Activated naive CD8-positive, alpha-beta T cell treated with anti-CD3 and anti-CD28 coated beads, Interleukin-2, amount 50 U/mL, for 24 hours (primary cell): ENCODE data around the gene SHTN1.

Source experiments
- ATAC-seq: fragments of 150-1000 bp; cut with Tn5 transposase; one replicate; pipeline ENCODE4 v1.10.0; 2021
- DNase-seq: peaks from one replicate; pipeline ENCODE4 v3.0.0; 2021
- H3K27ac Mint-ChIP-seq: one replicate; pipeline ENCODE4 v1.8.0; 2021; ENCODE audit warnings: mild to moderate bottlenecking, mixed read lengths
- H3K27me3 Mint-ChIP-seq: one replicate; pipeline ENCODE4 v1.8.0; 2021; ENCODE audit warnings: mixed read lengths
- H3K36me3 Mint-ChIP-seq: one replicate; pipeline ENCODE4 v1.8.0; 2021; ENCODE audit warnings: low read depth, mixed read lengths
- H3K4me1 Mint-ChIP-seq: one replicate; pipeline ENCODE4 v1.8.0; 2021; ENCODE audit warnings: mixed read lengths
- H3K4me3 Mint-ChIP-seq: one replicate; pipeline ENCODE4 v1.8.0; 2021; ENCODE audit warnings: mild to moderate bottlenecking, moderate library complexity, mixed read lengths
- H3K9me3 Mint-ChIP-seq: one replicate; pipeline ENCODE4 v1.8.0; 2021; ENCODE audit warnings: mixed read lengths

The SHTN1 gene

GRCh38 chr10:116994113-116994890, 10.7 kb downstream of the SHTN1 start:
- H3K36me3 Mint-ChIP-seq = no peaks in the 10 kb centered on the region
- DNase-seq (no peak), ATAC-seq (no peak)
- H3K4me3 Mint-ChIP-seq = no peak overlapping the region
- no peaks in the 10 kb centered on the region for H3K4me1 Mint-ChIP-seq
- no peak overlapping the region for H3K27ac Mint-ChIP-seq
- peaks cover 13% of the 10 kb centered on the region for H3K27me3 Mint-ChIP-seq
- no peaks in the 10 kb centered on the region for H3K9me3 Mint-ChIP-seq

- no peak overlapping the region for H3K4me3 Mint-ChIP-seq
- H3K4me1 Mint-ChIP-seq = no peaks in the 10 kb centered on the region
- no peaks in the 10 kb centered on the region for H3K9me3 Mint-ChIP-seq
- ATAC-seq = no peak
- H3K27me3 Mint-ChIP-seq = peaks cover 13% of the 10 kb centered on the region
- no peaks in the 10 kb centered on the region for H3K36me3 Mint-ChIP-seq
- no peak for DNase-seq
- no peak overlapping the region for H3K27ac Mint-ChIP-seq
Observed at GRCh38 chr10:116993610-116994009, 11.4 kb downstream of the SHTN1 start.

- no peak for ATAC-seq
- no peaks in the 10 kb centered on the region for H3K36me3 Mint-ChIP-seq
- H3K4me1 Mint-ChIP-seq = no peaks in the 10 kb centered on the region
- no peaks in the 10 kb centered on the region for H3K9me3 Mint-ChIP-seq
- peaks cover 13% of the 10 kb centered on the region for H3K27me3 Mint-ChIP-seq
- H3K4me3 Mint-ChIP-seq = no peak overlapping the region
- H3K27ac Mint-ChIP-seq = no peak overlapping the region
- DNase-seq = no peak
Observed at GRCh38 chr10:116992183-116992582, 12.8 kb downstream of the SHTN1 start.

GRCh38 chr10:116990276-116990800, 14.6 kb downstream of the SHTN1 start:
- H3K36me3 Mint-ChIP-seq = no peaks in the 10 kb centered on the region
- H3K27me3 Mint-ChIP-seq = peaks cover 4% of the 10 kb centered on the region
- ATAC-seq (no peak), DNase-seq (no peak)
- no peaks in the 10 kb centered on the region for H3K4me1 Mint-ChIP-seq
- no peak overlapping the region for H3K4me3 Mint-ChIP-seq
- H3K27ac Mint-ChIP-seq = no peak overlapping the region
- H3K9me3 Mint-ChIP-seq = no peaks in the 10 kb centered on the region

DNA sequence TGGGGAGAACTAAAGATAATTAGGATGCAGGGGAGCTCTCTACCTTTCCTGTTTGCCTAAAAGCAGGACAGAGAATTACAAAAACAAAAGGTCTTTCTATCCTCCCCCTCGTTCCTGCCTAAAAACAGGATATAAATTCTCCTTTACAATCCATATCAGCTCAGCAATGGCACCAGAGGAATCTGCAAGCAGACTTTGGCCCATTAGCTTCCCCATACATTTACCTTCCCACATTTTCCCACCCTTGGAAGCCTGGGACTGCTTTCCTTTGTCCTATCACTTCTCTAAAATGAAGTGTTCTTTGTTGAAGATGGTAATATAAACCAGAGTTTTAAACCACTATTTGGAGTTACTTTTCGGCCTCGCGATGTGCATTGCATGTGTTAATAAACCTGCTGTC, 15.5 kb downstream of the SHTN1 start:
- no peak overlapping the region for H3K4me3 Mint-ChIP-seq
- no peaks in the 10 kb centered on the region for H3K36me3 Mint-ChIP-seq
- no peaks in the 10 kb centered on the region for H3K4me1 Mint-ChIP-seq
- ATAC-seq (no peak), DNase-seq (no peak)
- H3K27ac Mint-ChIP-seq = no peak overlapping the region
- H3K27me3 Mint-ChIP-seq = peaks cover 4% of the 10 kb centered on the region
- no peaks in the 10 kb centered on the region for H3K9me3 Mint-ChIP-seq

GRCh38 chr10:116988311-116988710, 16.7 kb downstream of the SHTN1 start:
- Mint-ChIP-seq H3K27ac (no peak overlapping the region), H3K4me3 (no peak overlapping the region), H3K27me3 (peaks cover 2% of the 10 kb centered on the region), H3K9me3 (no peaks in the 10 kb centered on the region), H3K4me1 (no peaks in the 10 kb centered on the region), H3K36me3 (no peaks in the 10 kb centered on the region)
- DNase-seq (no peak), ATAC-seq (no peak)

- H3K36me3 Mint-ChIP-seq = no peaks in the 10 kb centered on the region
- no peaks in the 10 kb centered on the region for H3K27me3 Mint-ChIP-seq
Observed at GRCh38 chr10:116985611-116986010, 19.4 kb downstream of the SHTN1 start.

DNA sequence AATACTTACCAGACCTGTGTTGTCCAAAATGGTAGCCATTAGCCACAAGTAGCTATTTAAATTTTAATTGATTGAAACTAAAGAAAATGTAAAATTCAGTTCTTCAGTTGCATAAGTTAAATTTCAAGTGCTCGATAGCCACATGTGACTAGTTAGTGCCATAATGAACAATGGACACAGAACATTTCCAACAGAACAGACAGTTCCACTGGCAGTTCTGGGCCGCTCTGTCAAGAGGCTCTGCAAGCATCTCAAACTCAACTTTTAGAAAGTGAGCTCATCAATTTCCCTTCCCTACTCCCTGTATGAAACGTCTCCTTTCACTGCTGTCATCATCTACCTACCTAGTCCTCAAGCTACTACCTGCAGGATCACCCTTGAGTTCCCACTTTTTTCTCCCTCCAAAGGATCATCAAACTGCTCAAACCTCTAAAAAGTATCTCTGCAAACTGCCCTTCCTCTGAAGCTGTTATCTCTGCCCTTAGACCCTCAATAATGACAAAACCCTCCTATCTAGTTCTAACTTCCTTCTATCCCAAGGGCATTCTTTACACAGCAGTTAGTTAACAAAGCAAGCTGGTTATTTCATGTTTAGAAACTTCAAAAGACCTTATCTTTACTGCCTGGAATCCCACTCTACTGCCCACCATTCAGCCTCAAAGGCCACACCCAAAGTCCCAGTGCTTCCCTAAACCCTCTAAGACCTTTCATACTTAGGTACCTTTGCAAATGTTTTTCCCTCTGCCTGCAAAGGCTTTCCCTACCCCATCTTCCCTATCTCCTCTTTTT, 20.6 kb downstream of the SHTN1 start:
- ATAC-seq = no peak
- Mint-ChIP-seq H3K9me3 (no peaks in the 10 kb centered on the region), H3K36me3 (no peaks in the 10 kb centered on the region), H3K27me3 (no peaks in the 10 kb centered on the region), H3K4me1 (no peaks in the 10 kb centered on the region), H3K27ac (no peak overlapping the region), H3K4me3 (no peak overlapping the region)
- no peak for DNase-seq

More at GRCh38 chr10:116985611-116986010, 19.4 kb downstream of the SHTN1 start:
- no peak overlapping the region for H3K4me3 Mint-ChIP-seq
- no peak overlapping the region for H3K27ac Mint-ChIP-seq
- no peaks in the 10 kb centered on the region for H3K9me3 Mint-ChIP-seq
- no peaks in the 10 kb centered on the region for H3K4me1 Mint-ChIP-seq
- ATAC-seq (no peak), DNase-seq (no peak)

DNA sequence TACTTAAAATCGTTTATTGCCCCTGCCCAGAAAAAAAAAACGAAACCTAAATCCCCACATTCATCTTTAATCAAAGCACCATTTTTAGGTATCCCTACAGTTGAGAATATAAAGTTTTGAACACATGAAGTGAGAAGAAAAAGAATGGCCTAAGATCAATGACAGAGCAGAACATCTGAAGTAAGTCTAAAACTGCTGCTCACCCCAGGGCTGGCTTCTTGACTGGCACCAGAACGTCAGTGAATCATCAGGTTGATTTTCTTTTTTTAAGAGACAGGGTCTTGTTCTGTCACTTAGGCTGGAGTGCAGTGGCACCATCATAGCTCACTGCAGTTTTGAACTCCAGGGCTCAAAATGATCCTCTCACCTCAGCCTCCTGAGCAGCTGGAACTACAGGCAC, 24.9 kb downstream of the SHTN1 start:
- DNase-seq (no peak), ATAC-seq (no peak)
- H3K36me3 Mint-ChIP-seq = no peaks in the 10 kb centered on the region
- no peaks in the 10 kb centered on the region for H3K4me1 Mint-ChIP-seq
- H3K27ac Mint-ChIP-seq = no peak overlapping the region
- no peaks in the 10 kb centered on the region for H3K9me3 Mint-ChIP-seq
- H3K4me3 Mint-ChIP-seq = no peak overlapping the region
- no peaks in the 10 kb centered on the region for H3K27me3 Mint-ChIP-seq

DNA sequence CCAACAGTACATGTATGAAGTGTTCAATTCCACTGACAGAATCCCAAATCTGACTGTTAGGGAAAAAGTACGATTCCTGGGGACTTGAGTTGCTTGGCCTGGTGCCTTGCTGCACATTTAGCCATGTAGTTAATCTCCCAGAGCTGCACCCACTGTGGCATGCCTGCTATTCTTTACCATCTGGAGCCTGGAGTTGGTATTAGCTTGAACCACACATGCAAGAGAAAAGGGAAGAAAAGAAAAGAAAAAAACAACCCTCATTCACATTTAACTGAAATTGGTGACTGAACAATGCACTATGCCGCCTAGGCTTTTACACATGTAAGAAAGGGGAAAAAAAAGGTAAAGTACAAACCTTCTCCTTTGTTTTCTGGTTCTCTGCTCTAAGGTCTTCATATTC, 26.1 kb downstream of the SHTN1 start:
- no peak overlapping the region for H3K27ac Mint-ChIP-seq
- H3K36me3 Mint-ChIP-seq = no peaks in the 10 kb centered on the region
- no peak overlapping the region for H3K4me3 Mint-ChIP-seq
- no peak for DNase-seq
- H3K4me1 Mint-ChIP-seq = no peaks in the 10 kb centered on the region
- ATAC-seq = no peak
- H3K27me3 Mint-ChIP-seq = no peaks in the 10 kb centered on the region
- H3K9me3 Mint-ChIP-seq = no peaks in the 10 kb centered on the region

DNA sequence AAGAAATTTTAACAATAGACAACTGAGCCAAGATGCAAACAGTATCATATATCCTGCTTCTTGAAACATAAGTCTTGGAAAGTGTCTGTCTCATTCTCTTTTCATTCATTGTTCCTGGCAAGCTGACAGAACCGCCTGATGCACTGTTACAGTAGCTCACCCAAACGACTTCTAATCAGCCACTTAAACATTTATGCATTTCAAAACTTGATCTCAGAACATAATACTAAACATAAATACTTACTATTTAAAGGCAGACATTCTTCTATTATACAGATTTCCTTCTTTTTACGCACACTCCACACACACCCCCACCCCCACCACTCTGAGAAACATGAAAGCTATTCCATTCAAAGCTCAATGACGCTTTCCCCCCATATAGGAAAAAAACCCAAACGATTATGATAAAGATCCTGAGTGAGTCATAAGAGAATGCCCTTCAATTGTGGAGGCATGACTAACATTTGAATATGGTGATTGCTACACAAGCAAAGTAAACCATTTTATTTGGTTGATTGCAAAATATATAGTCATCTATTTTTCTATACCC, 30.5 kb downstream of the SHTN1 start:
- no peak for ATAC-seq
- DNase-seq = no peak
- H3K4me3 Mint-ChIP-seq = no peak overlapping the region
- H3K4me1 Mint-ChIP-seq = no peaks in the 10 kb centered on the region
- no peak overlapping the region for H3K27ac Mint-ChIP-seq
- no peaks in the 10 kb centered on the region for H3K27me3 Mint-ChIP-seq
- no peaks in the 10 kb centered on the region for H3K9me3 Mint-ChIP-seq
- no peaks in the 10 kb centered on the region for H3K36me3 Mint-ChIP-seq

DNA sequence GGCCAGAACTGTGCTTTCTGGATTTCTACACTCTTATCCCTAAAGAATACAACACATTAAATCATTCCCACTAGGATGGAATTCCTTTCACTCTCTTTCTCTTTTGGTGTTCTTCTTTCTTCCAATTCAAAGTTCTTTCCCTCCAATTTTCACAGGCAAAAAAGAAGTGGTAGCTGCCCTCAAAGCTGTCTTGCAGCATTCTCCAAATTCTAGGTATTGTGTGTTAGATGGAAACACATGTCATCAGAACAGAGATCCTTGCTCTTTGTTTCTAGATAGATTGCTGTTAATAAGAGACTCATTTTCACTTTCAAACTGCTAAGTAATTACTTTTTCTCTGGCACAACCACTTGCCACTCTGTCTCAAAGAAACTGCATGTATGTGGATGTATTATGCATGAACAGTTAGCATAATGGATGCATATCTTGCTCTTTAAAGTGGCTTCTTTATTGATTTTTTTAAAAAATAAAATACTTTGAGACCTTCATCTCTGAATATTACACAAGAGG, 31.0 kb downstream of the SHTN1 start:
- no peaks in the 10 kb centered on the region for H3K36me3 Mint-ChIP-seq
- ATAC-seq = no peak
- no peak overlapping the region for H3K27ac Mint-ChIP-seq

DNA sequence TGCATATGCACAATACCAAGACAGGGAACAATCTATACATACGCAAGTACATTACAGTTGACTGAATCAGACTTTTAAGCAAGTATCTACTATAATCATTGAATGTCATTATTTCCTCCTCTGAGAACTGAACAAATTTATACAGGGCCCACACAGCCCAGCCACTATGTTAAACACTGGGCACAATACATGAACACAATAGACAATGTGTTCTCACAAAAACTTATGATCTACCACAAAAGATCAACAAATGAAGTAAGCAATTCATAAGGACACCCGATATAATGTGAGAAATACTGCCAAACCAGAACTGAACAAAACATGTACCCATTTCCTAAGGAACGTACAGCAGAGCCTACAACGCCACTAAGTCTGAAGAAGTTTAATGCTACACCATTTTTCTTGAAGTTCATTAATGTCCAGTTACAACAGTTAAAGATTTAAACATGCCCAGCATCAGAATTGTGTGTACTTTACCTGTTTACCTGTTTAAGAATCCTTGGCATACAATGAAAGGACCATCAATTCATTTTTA, 31.5 kb downstream of the SHTN1 start:
- no peak for ATAC-seq
- no peak for DNase-seq
- Mint-ChIP-seq H3K4me3 (no peak overlapping the region), H3K36me3 (no peaks in the 10 kb centered on the region), H3K9me3 (no peaks in the 10 kb centered on the region), H3K27ac (no peak overlapping the region), H3K4me1 (no peaks in the 10 kb centered on the region), H3K27me3 (no peaks in the 10 kb centered on the region)

More for the DNA sequence above, 31.0 kb downstream of the SHTN1 start:
- Mint-ChIP-seq H3K27me3 (no peaks in the 10 kb centered on the region), H3K4me1 (no peaks in the 10 kb centered on the region), H3K9me3 (no peaks in the 10 kb centered on the region), H3K4me3 (no peak overlapping the region)
- DNase-seq = no peak

DNA sequence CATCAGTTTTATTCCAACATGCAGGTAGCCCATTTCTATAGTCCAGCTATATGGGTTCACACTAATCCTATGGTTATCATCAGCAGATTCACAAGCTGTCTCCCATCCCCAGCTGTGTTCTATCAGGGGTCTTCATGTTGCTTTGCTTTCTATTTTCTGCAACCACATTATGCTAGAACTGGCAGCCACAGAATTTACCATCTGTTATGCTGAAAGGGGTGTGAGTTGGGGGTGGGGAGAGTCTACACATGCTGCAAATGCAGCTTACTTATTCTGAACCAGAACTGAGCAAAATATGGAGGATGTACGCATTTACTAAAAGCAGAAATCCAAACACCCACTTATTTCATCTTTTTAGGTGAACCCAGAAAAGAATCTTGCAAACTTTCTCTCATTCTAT, 32.9 kb downstream of the SHTN1 start:
- Mint-ChIP-seq H3K4me1 (no peaks in the 10 kb centered on the region), H3K27ac (no peak overlapping the region), H3K36me3 (no peaks in the 10 kb centered on the region), H3K4me3 (no peak overlapping the region), H3K9me3 (no peaks in the 10 kb centered on the region), H3K27me3 (no peaks in the 10 kb centered on the region)
- no peak for DNase-seq
- no peak for ATAC-seq
